A549 treated with Hydrocortisone at 1 μM for 4 hours (cell line): ENCODE results near the gene PGAP1. TPM values are rescaled to one million over a fixed set of nuclear protein-coding genes. Genes with fewer than 3 reads are reported as not detected.

Experiments used
- total RNA-seq: library from RNA; stranded (reverse); fragments of 200-300 nt; extraction: Qiagen RNA extraction; gene quantifications from 5 replicates; pipeline ENCODE4 v1.2.3, GENCODE V29; 2022

Gene PGAP1
- 1.5 to 3.0 TPM (median 2.1 TPM) in 5 replicates for total RNA-seq

GRCh38 chr2:196926562-196927375 lies at the start of gene PGAP1:
Gene PGAP1 (minus strand): TSS chr2:196926707. CDS start chr2:196926616, 91 bp downstream.

GRCh38 chr2:196809260-196809659 lies 117.2 kb downstream of the PGAP1 start, which contains the start of gene C2orf66:
Gene C2orf66 (minus strand): TSS chr2:196809355. CDS start chr2:196809336, 19 bp downstream.

Other genes with a start within 250 kb of the PGAP1 start
- 13.8 to 24.1 TPM (median 17.8 TPM) in 5 replicates for gene GTF3C3, start 127.0 kb downstream of the PGAP1 start, total RNA-seq
- 0.06 to 0.07 TPM in 2 of 5 replicates, not detected in the others for gene C2orf66, start 117.4 kb downstream of the PGAP1 start, total RNA-seq